Astrocyte (in vitro differentiated cells and primary cell): Measurements from ENCODE around the gene HNF1A.

Source experiments
- EZH2 ChIP-seq: IDR thresholded peaks from 2 replicates; pipeline ENCODE4 v1.6.1; 2012; ENCODE audit warnings: mild to moderate bottlenecking, low read length, inconsistent platforms; ENCODE audit not compliant: insufficient read depth
- TF ChIP-seq, protein P1 (sequence below): IDR thresholded peaks from 2 replicates; pipeline ENCODE4 v1.5.1; 2011; ENCODE audit warnings: low read depth, mild to moderate bottlenecking, inconsistent platforms, low read length, moderate library complexity; ENCODE audit not compliant: insufficient read depth

- TF ChIP-seq EZH2, result no peak
- TF ChIP-seq, protein P1, sequence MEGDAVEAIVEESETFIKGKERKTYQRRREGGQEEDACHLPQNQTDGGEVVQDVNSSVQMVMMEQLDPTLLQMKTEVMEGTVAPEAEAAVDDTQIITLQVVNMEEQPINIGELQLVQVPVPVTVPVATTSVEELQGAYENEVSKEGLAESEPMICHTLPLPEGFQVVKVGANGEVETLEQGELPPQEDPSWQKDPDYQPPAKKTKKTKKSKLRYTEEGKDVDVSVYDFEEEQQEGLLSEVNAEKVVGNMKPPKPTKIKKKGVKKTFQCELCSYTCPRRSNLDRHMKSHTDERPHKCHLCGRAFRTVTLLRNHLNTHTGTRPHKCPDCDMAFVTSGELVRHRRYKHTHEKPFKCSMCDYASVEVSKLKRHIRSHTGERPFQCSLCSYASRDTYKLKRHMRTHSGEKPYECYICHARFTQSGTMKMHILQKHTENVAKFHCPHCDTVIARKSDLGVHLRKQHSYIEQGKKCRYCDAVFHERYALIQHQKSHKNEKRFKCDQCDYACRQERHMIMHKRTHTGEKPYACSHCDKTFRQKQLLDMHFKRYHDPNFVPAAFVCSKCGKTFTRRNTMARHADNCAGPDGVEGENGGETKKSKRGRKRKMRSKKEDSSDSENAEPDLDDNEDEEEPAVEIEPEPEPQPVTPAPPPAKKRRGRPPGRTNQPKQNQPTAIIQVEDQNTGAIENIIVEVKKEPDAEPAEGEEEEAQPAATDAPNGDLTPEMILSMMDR, result no peak
Measured at GRCh38 chr12:120961604-120962531, 16.5 kb upstream of the HNF1A start.
